Activated CD8-positive, alpha-beta memory T cell treated with anti-CD3 and anti-CD28 coated beads, Interleukin-2, amount 10 ng/mL, durations not matched to agents 7 days and 5 days (primary cell): ENCODE measurements around the gene ROS1. TPM values are rescaled to one million over a fixed set of nuclear protein-coding genes. Genes with fewer than 3 reads are reported as not detected.

ENCODE experiments used
- ATAC-seq: fragments of 150-1000 bp; cut with Tn5 transposase; one replicate; pipeline ENCODE4 v1.10.0; 2021; ENCODE audit warnings: moderate library complexity
- CTCF ChIA-PET: fragments of 350-600 bp; sonication (Branson Sonifier 250); formaldehyde crosslinking; loops from one replicate; lab custom pipeline; 2021; ENCODE audit warnings: antibody characterized with exemption; lab: Charles Lee
- DNase-seq: peaks from one replicate; pipeline ENCODE4 v3.0.0-alpha.2; 2020
- H3K27ac Mint-ChIP-seq: one replicate; pipeline ENCODE4 v1.8.0; 2021; ENCODE audit warnings: mild to moderate bottlenecking, mixed read lengths
- H3K27me3 Mint-ChIP-seq: one replicate; pipeline ENCODE4 v1.8.0; 2021; ENCODE audit warnings: mixed read lengths
- H3K36me3 Mint-ChIP-seq: one replicate; pipeline ENCODE4 v1.8.0; 2021; ENCODE audit warnings: mild to moderate bottlenecking, mixed read lengths
- H3K4me1 Mint-ChIP-seq: one replicate; pipeline ENCODE4 v1.8.0; 2021; ENCODE audit warnings: mixed read lengths
- H3K4me3 Mint-ChIP-seq: one replicate; pipeline ENCODE4 v1.8.0; 2021; ENCODE audit warnings: mild to moderate bottlenecking, moderate library complexity, mixed read lengths
- H3K9me3 Mint-ChIP-seq: one replicate; pipeline ENCODE4 v1.8.0; 2022; ENCODE audit warnings: low read depth, mixed read lengths
- total RNA-seq, 2 experiments: library from RNA; stranded (reverse); gene quantifications; one replicate each; pipeline ENCODE4 v1.2.3, GENCODE V29; 2021

The ROS1 gene
- total RNA-seq, 2 experiments from 2014 or later, result not detected

- CTCF ChIA-PET, result interaction anchor here (1.2 kb wide), 1 partner anchor 11 kb away, joined by 4 read pairs; no protein-coding TSS in a partner anchor
These were observed 153.5 kb downstream of the ROS1 start for GRCh38 chr6:117272032-117272866.

GRCh38 chr6:117270843-117271507 is 154.8 kb downstream of the ROS1 start:
- no peak overlapping the region for H3K27ac Mint-ChIP-seq
- CTCF ChIA-PET, result no interaction called here
- no peaks in the 10 kb centered on the region for H3K9me3 Mint-ChIP-seq
- DNase-seq, result no peak
- peaks cover 86% of the 10 kb centered on the region for H3K27me3 Mint-ChIP-seq
- no peak for ATAC-seq
- H3K36me3 Mint-ChIP-seq, result peaks cover 1% of the 10 kb centered on the region
- no peak overlapping the region for H3K4me3 Mint-ChIP-seq
- H3K4me1 Mint-ChIP-seq, result peaks cover 9% of the 10 kb centered on the region

More at GRCh38 chr6:117272032-117272866, 153.5 kb downstream of the ROS1 start:
- Mint-ChIP-seq H3K36me3 (peaks cover 1% of the 10 kb centered on the region), H3K27ac (no peak overlapping the region), H3K27me3 (peaks cover 81% of the 10 kb centered on the region), H3K4me3 (no peak overlapping the region), H3K4me1 (peaks cover 2% of the 10 kb centered on the region), H3K9me3 (no peaks in the 10 kb centered on the region)
- DNase-seq (no peak), ATAC-seq (no peak)

DNA sequence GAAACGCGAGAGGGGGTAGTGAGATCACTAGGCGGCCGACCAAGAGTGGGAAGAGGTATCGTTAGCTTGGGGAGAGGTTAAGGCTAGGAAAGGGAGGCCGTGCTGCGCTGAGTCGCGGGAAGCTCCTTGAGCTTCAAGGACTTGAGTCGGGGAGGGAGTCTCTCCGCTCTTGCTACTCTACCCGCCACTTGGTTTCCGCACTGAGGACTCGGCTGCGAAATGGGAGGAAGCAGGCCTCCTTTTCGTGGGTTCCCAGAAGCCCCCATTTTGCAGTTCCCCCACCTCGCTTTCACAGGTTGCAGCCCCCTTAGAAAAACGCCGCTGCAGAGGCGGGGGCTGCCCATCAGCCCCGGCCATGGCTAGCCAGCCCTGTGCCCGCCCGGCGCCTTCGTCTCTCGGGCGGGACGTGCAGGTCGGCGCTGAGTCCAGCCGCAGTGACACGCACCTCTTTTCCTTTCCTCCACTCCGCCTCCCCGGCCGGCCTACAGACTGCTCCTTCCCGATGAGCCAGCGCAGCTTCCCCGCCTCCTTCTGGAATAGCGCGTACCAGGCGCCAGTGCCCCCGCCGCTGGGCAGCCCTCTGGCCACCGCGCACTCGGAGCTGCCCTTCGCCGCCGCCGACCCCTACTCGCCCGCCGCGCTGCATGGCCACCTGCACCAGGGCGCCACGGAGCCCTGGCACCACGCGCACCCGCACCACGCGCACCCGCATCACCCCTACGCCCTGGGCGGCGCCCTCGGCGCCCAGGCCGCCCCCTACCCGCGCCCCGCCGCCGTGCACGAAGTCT is 155.5 kb downstream of the ROS1 start:
- peaks cover 9% of the 10 kb centered on the region for H3K4me1 Mint-ChIP-seq
- CTCF ChIA-PET, result no interaction called here

DNA sequence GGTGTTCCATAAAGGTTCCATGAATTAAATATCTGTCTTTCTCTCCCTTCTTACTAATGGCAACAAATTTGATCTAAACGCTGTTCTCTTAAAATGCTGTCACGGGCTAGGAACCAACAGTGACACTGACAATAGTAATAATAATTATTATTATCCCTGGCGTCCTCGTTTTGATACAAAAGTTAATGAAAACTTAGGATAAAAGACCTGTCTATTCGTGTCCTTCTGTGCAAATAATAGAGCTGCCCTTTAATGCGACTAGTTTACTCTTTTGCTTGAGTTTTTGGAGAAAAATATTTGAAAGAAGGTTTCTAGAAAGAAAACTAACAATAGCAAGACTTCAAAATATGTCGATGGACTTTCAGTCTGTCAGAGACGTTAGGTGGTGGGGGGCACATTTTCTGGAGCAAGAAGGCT is 156.1 kb downstream of the ROS1 start:
- Mint-ChIP-seq H3K36me3 (peaks cover 1% of the 10 kb centered on the region), H3K9me3 (no peaks in the 10 kb centered on the region), H3K27me3 (peaks cover 90% of the 10 kb centered on the region), H3K4me3 (no peak overlapping the region), H3K27ac (peak overlapping the region; percentile 2), H3K4me1 (peaks cover 15% of the 10 kb centered on the region)
- CTCF ChIA-PET, result no interaction called here
- DNase-seq (no peak), ATAC-seq (no peak)

More for the DNA sequence above, 155.5 kb downstream of the ROS1 start:
- DNase-seq (no peak), ATAC-seq (no peak)
- Mint-ChIP-seq H3K36me3 (peaks cover 1% of the 10 kb centered on the region), H3K4me3 (no peak overlapping the region), H3K27me3 (peaks cover 89% of the 10 kb centered on the region), H3K9me3 (no peaks in the 10 kb centered on the region), H3K27ac (peak overlapping the region; percentile 2)

DNA sequence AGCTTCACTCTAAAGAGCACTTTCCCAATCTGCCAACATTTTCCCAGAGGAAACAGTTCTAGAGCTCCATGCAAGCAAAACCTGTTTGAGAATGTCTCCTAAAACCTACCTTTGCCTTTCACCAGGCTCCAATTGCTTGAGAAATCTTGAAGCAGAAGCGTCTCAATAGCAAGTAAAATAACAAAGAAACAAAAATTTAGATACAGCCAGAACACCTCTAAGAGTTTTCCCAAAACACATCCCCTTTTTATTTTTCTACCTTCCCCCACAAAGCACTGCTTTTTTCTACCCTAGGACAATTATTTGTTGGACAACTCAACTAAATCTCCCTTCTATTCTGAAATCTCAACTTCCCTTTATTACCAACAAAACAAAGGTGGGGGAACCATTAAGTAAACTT is 156.8 kb downstream of the ROS1 start:
- Mint-ChIP-seq H3K9me3 (no peaks in the 10 kb centered on the region), H3K4me1 (peaks cover 16% of the 10 kb centered on the region), H3K4me3 (no peak overlapping the region), H3K36me3 (peaks cover 1% of the 10 kb centered on the region), H3K27me3 (peaks cover 90% of the 10 kb centered on the region), H3K27ac (no peak overlapping the region)
- ATAC-seq, result no peak
- CTCF ChIA-PET, result no interaction called here
- DNase-seq, result no peak

DNA sequence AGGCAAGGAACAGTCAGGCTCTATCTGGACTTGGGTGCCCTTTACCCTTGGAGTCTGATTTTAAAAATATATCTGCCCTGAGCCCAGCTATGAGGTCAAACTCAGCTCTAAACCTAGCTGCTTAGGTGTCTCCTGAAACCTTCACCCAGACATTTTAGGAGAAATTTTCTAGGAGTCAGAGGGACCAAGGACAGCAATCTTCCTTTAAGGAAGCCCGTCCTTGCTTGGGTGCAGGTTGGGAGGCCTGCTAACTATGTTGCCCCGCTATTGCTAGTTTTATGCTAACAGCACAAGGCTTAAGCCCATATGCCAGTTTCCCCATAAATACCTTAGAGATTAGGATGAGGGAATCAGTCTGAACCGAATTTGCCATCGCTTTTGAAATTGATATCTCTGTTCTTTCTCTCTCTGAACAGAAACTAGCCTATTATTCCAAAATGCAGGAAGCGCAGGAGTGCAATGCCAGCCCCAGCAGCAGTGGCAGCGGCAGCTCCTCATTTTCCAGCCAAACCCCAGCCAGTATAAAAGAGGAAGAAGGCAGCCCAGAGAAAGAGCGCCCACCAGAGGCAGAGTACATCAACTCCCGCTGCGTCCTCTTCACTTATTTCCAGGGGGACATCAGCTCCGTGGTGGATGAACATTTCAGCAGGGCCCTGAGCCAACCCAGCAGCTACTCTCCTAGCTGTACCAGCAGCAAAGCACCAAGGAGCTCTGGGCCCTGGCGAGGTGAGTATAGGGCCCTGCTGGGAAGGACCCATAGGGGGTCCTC is 157.8 kb downstream of the ROS1 start:
- Mint-ChIP-seq H3K27ac (no peak overlapping the region), H3K27me3 (peaks cover 92% of the 10 kb centered on the region), H3K36me3 (peaks cover 1% of the 10 kb centered on the region), H3K9me3 (no peaks in the 10 kb centered on the region), H3K4me3 (no peak overlapping the region), H3K4me1 (peaks cover 16% of the 10 kb centered on the region)
- CTCF ChIA-PET, result no interaction called here
- DNase-seq (no peak), ATAC-seq (no peak)

DNA sequence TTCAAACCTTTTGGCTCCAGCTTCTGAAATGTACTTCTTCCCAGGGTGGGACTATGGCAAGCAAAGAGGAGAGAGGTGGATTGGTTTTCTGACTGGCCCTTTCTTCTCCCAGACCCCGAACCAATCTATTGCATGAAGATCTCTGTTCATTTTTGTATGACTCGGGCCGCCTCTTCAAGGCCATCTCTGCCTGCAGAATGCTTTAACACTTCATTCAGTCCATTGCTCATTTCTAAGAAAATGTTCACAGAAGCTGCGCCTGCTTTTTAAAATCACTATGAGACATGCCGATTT is 158.7 kb downstream of the ROS1 start:
- CTCF ChIA-PET, result no interaction called here
- no peak overlapping the region for H3K27ac Mint-ChIP-seq
- no peak overlapping the region for H3K4me3 Mint-ChIP-seq
- no peaks in the 10 kb centered on the region for H3K9me3 Mint-ChIP-seq
- ATAC-seq (no peak), DNase-seq (no peak)
- peaks cover 92% of the 10 kb centered on the region for H3K27me3 Mint-ChIP-seq
- peaks cover 1% of the 10 kb centered on the region for H3K36me3 Mint-ChIP-seq
- peaks cover 16% of the 10 kb centered on the region for H3K4me1 Mint-ChIP-seq

DNA sequence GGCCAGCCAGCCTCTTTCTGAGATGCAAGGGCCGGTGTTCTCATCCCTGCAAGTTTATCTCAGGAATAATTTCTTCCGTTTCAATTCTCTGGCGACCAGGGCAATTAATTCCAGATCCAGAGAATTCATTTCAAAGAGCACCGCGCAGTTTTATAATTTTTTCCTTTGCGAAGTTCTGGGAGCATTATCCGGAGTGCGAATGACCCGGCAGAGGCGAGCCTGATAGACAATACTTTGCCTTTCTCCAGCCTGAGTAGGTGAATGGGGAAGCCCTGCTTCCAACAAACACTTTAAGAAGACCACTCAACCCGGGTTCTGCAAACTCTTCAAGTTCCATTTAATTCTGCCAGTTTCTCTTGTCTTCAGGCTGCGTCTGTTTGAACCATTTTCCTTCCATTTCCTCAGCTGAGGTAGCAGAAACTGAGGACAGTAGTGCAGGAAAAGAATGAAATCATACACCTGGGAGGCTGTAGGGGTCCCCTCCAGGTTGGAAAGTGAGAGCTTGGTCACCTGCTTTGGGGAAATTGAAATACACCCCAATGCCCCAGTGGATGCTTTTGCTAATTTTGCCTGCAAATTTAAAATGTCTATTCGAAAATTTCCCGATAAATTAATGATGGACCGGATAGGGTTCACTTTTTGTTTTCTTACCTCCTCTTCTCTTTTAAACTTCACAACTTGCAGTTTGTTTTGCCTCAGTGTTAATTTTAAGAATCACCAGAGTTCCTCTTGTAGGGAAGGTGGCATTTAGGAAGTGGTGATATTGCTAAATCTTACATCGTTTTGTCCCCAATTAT is 159.3 kb downstream of the ROS1 start:
- no peak overlapping the region for H3K4me3 Mint-ChIP-seq
- H3K4me1 Mint-ChIP-seq, result peaks cover 16% of the 10 kb centered on the region
- CTCF ChIA-PET, result no interaction called here
- no peaks in the 10 kb centered on the region for H3K9me3 Mint-ChIP-seq
- ATAC-seq (no peak), DNase-seq (no peak)
- no peak overlapping the region for H3K27ac Mint-ChIP-seq
- peaks cover 94% of the 10 kb centered on the region for H3K27me3 Mint-ChIP-seq
- H3K36me3 Mint-ChIP-seq, result peaks cover under 1% of the 10 kb centered on the region

DNA sequence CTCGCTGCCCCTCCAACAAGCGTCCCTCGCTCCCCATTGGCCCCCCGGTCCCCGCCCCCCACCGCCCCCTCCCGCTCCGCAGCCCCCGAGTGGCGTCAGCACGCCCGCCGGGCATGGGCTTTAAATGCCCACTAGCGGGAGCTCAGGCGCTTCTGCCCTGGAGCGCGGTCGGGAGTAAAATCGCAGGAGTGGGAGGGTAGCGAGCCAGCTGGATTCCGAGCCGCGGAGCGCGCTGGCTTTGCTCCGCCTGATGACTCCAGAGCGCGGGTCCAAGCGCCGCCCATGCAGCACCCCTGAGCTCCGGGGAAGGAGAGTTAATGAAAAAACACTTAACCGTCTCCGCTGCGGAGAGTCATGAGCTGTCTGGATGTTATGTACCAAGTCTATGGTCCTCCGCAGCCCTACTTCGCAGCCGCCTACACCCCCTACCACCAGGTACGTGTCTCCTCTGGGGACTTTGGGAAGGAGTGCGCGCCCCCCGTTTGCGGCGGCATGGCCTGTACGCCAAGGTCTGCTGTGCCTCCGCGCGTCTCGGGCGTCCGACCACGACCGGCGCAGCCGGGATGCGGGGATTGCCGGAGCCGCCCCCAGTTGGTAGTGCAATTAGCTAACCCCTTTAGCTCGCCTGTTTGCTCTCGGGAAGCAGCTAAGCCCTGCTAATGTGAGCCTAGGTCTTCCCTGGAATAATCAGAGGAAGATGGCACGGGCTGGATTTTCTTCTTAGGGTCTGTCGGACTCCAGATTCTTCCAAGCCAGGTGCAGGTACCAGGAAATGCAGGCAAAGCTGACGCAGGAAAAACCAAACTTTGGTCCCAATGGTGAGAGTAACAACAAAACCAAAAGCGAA is 160.1 kb downstream of the ROS1 start, which contains the start of gene VGLL2:
TSS of gene VGLL2 (plus strand) at position 149 of the 847 bp plus-strand sequence. CDS start at position 355, 206 bp downstream.
- H3K36me3 Mint-ChIP-seq, result no peaks in the 10 kb centered on the region
- ATAC-seq (peak; percentile 27), DNase-seq (no peak)
- no peaks in the 10 kb centered on the region for H3K9me3 Mint-ChIP-seq
- H3K27me3 Mint-ChIP-seq, result peaks cover 92% of the 10 kb centered on the region
- CTCF ChIA-PET, result no interaction called here
- peaks cover 16% of the 10 kb centered on the region for H3K4me1 Mint-ChIP-seq
- H3K4me3 Mint-ChIP-seq, result peak within 1 kb of the TSS; percentile 52
- no peak within 1 kb of the TSS for H3K27ac Mint-ChIP-seq

GRCh38 chr6:117264692-117265409 is 160.9 kb downstream of the ROS1 start:
- H3K27me3 Mint-ChIP-seq, result peaks cover 93% of the 10 kb centered on the region
- CTCF ChIA-PET, result no interaction called here
- no peaks in the 10 kb centered on the region for H3K9me3 Mint-ChIP-seq
- H3K4me3 Mint-ChIP-seq, result peak overlapping the region; percentile 52
- no peak overlapping the region for H3K27ac Mint-ChIP-seq
- peaks cover 14% of the 10 kb centered on the region for H3K4me1 Mint-ChIP-seq
- no peaks in the 10 kb centered on the region for H3K36me3 Mint-ChIP-seq
- ATAC-seq, result peak; percentile 39
- DNase-seq, result no peak

DNA sequence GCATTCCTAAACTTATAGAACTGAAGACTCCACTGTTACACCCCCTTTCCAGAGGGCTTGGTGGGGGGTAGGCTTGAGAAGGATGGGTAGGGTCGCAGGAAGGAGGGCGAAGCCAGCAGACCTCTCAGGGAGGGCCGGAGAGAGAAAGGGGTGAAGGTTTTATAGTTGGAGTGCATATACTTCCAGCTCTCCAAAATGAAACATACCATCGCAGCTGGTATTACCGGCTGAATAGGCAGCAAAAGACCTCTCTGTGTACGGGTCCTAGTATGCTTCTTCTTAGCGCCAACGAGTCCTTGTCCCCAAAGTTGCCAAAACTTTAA is 161.4 kb downstream of the ROS1 start:
- DNase-seq (no peak), ATAC-seq (no peak)
- Mint-ChIP-seq H3K4me3 (peak overlapping the region; percentile 52), H3K27ac (no peak overlapping the region), H3K36me3 (no peaks in the 10 kb centered on the region), H3K9me3 (no peaks in the 10 kb centered on the region), H3K4me1 (peaks cover 13% of the 10 kb centered on the region), H3K27me3 (peaks cover 88% of the 10 kb centered on the region)
- CTCF ChIA-PET, result no interaction called here
